HepG2 (cell line): Measurements from ENCODE around the gene CABLES2. TPM values are rescaled to one million over a fixed set of nuclear protein-coding genes. Genes with fewer than 3 reads are reported as not detected.

Experiments
- BCL6 ChIP-seq: IDR thresholded peaks from 2 replicates; pipeline ENCODE4 v1.6.1; 2016; ENCODE audit warnings: missing genetic modification reagents, missing compliant biosample characterization
- CSRNP1 ChIP-seq: sonication (generic); formaldehyde crosslinking; IDR thresholded peaks from 2 replicates; pipeline ENCODE4 v1.8.1; 2023; ENCODE audit warnings: mild to moderate bottlenecking, missing genetic modification reagents
- ELF1 ChIP-seq: sonication (generic); formaldehyde crosslinking; IDR thresholded peaks from 2 replicates; pipeline ENCODE4 v1.4.0; 2020; ENCODE audit warnings: missing genetic modification reagents
- FIP1L1 ChIP-seq: fragments of 200-400 bp; formaldehyde crosslinking; IDR thresholded peaks from 2 replicates; pipeline ENCODE4 v1.6.1; 2018; ENCODE audit warnings: low read depth, mild to moderate bottlenecking, low read length, moderate library complexity, borderline replicate concordance; ENCODE audit not compliant: insufficient read depth
- FOXO1 ChIP-seq: sonication (generic); formaldehyde crosslinking; IDR thresholded peaks from 2 replicates; pipeline ENCODE4 v1.4.0; 2020; ENCODE audit warnings: missing genetic modification reagents
- HNRNPLL ChIP-seq: fragments of 200-400 bp; formaldehyde crosslinking; IDR thresholded peaks from 2 replicates; pipeline ENCODE4 v1.6.1; 2017; ENCODE audit warnings: mild to moderate bottlenecking, low read depth, low read length; ENCODE audit not compliant: poor library complexity, severe bottlenecking
- KLF11 ChIP-seq: IDR thresholded peaks from 2 replicates; pipeline ENCODE4 v1.6.1; 2016; ENCODE audit warnings: missing compliant biosample characterization
- KMT2A ChIP-seq: sonication (generic); formaldehyde crosslinking; IDR thresholded peaks from 2 replicates; pipeline ENCODE4 v1.4.0; 2020; ENCODE audit warnings: missing genetic modification reagents
- MNT ChIP-seq: fragments of 450-650 bp; IDR thresholded peaks from 2 replicates; pipeline ENCODE4 v1.6.1; 2016
- NAIF1 ChIP-seq: sonication (generic); formaldehyde crosslinking; IDR thresholded peaks from 2 replicates; pipeline ENCODE4 v1.5.0; 2020; ENCODE audit warnings: mild to moderate bottlenecking, missing genetic modification reagents, borderline replicate concordance
- NCOA1 ChIP-seq: sonication (generic); formaldehyde crosslinking; IDR thresholded peaks from 2 replicates; pipeline ENCODE4 v1.9.0; 2021; ENCODE audit warnings: missing genetic modification reagents
- PAX8 ChIP-seq: sonication (generic); formaldehyde crosslinking; IDR thresholded peaks from 2 replicates; pipeline ENCODE4 v1.8.0; 2022; ENCODE audit warnings: mild to moderate bottlenecking, missing genetic modification reagents, borderline replicate concordance
- PPARG ChIP-seq: conservative IDR thresholded peaks from 2 replicates; pipeline ENCODE4 v1.6.1; 2016; ENCODE audit warnings: missing biosample characterization, missing genetic modification reagents
- SRF ChIP-seq: IDR thresholded peaks from 2 replicates; pipeline ENCODE4 v1.6.1; 2011; ENCODE audit warnings: mild to moderate bottlenecking, low read depth, low read length, moderate library complexity
- SYNCRIP ChIP-seq: fragments of 200-400 bp; formaldehyde crosslinking; IDR thresholded peaks from 2 replicates; pipeline ENCODE4 v1.6.1; 2018; ENCODE audit warnings: mild to moderate bottlenecking, low read depth, low read length; ENCODE audit not compliant: insufficient read depth
- TEAD3 ChIP-seq: optimal IDR thresholded peaks from 2 replicates; pipeline ENCODE3; 2016; ENCODE audit warnings: borderline replicate concordance
- YEATS4 ChIP-seq: sonication (generic); formaldehyde crosslinking; IDR thresholded peaks from 2 replicates; pipeline ENCODE4 v1.4.0; 2020; ENCODE audit warnings: missing genetic modification reagents, borderline replicate concordance
- ZBTB21 ChIP-seq: sonication (generic); formaldehyde crosslinking; IDR thresholded peaks from 2 replicates; pipeline ENCODE4 v1.4.0; 2020; ENCODE audit warnings: missing genetic modification reagents
- ZBTB42 ChIP-seq: sonication (generic); formaldehyde crosslinking; IDR thresholded peaks from 2 replicates; pipeline ENCODE4 v1.5.0; 2020; ENCODE audit warnings: mild to moderate bottlenecking, missing genetic modification reagents
- ZBTB7B ChIP-seq: sonication (generic); formaldehyde crosslinking; IDR thresholded peaks from 2 replicates; pipeline ENCODE4 v1.4.0; 2020; ENCODE audit warnings: missing genetic modification reagents
- ZMYM3 ChIP-seq: sonication (generic); formaldehyde crosslinking; IDR thresholded peaks from 2 replicates; pipeline ENCODE4 v1.5.1; 2020; ENCODE audit warnings: mild to moderate bottlenecking, missing genetic modification reagents
- ZNF263 ChIP-seq: sonication (generic); formaldehyde crosslinking; IDR thresholded peaks from 2 replicates; pipeline ENCODE4 v1.4.0; 2020; ENCODE audit warnings: missing genetic modification reagents
- ZNF33B ChIP-seq: sonication (generic); formaldehyde crosslinking; IDR thresholded peaks from 2 replicates; pipeline ENCODE4 v1.5.1; 2020; ENCODE audit warnings: mild to moderate bottlenecking, missing genetic modification reagents
- ZNF430 ChIP-seq: sonication (generic); formaldehyde crosslinking; IDR thresholded peaks from 2 replicates; pipeline ENCODE4 v1.9.0; 2021; ENCODE audit warnings: mild to moderate bottlenecking, missing genetic modification reagents
- ZNF558 ChIP-seq: sonication (generic); formaldehyde crosslinking; IDR thresholded peaks from 2 replicates; pipeline ENCODE4 v1.9.0; 2022; ENCODE audit warnings: mild to moderate bottlenecking, missing genetic modification reagents, borderline replicate concordance
- ZNF841 ChIP-seq: sonication (generic); formaldehyde crosslinking; IDR thresholded peaks from 2 replicates; pipeline ENCODE4 v1.8.1; 2023; ENCODE audit warnings: missing genetic modification reagents, borderline replicate concordance
- ZNF891 ChIP-seq: sonication (generic); formaldehyde crosslinking; IDR thresholded peaks from 2 replicates; pipeline ENCODE4 v1.5.0; 2020; ENCODE audit warnings: mild to moderate bottlenecking, missing genetic modification reagents
- polyA plus RNA-seq, 8 experiments: library from polyadenylated mRNA; depleted of rRNA in 3 of 8; stranded (reverse) in 7 of 8; unstranded in 1 of 8; fragments of >200 nt; fragmentation: Illumina TruSeq in 4 of 8; extraction: Trizol in 4 of 8; gene quantifications; 2 replicates each; pipeline versions ENCODE4 v1.2.1 to v1.2.3, GENCODE V29; 2011 to 2016; ENCODE audit warnings: low read depth in 4 of 8, missing spikeins in 1 of 8, mixed read lengths in 1 of 8; ENCODE audit not compliant: insufficient read depth in 1 of 8
- total RNA-seq, 5 experiments: library from RNA; depleted of rRNA; stranded (reverse); fragments of >200 nt; fragmentation: Illumina TruSeq; extraction: Trizol; gene quantifications; 2 replicates each; pipeline ENCODE4 v1.2.3, GENCODE V29; 2016; ENCODE audit warnings: low read depth in 1 of 5
- TF ChIP-seq, protein P1 (sequence below): sonication (generic); formaldehyde crosslinking; IDR thresholded peaks from 2 replicates; pipeline ENCODE4 v1.5.1; 2020; ENCODE audit warnings: missing genetic modification reagents, mild to moderate bottlenecking, borderline replicate concordance

CABLES2 gene
- total and polyA plus RNA-seq, 2 of the 13 experiments (the other 11 are each of a cell fraction or from before 2014, with no cell fraction given): 5.2 to 9.7 TPM

GRCh38 chr20:62366370-62367135 is 40.5 kb downstream of the CABLES2 start (continued):
- peak; percentile 69; the same call in 1 of the 2 replicates for TF ChIP-seq CSRNP1 (CRISPR knock-in tag)
- TF ChIP-seq YEATS4 (CRISPR knock-in tag): 0 out of 2 replicates have a peak, but pooled peaks have one; percentile 72
- TF ChIP-seq ZNF263 (CRISPR knock-in tag): peak; percentile 41; the same call in 1 of the 2 replicates
- TF ChIP-seq ZBTB21 (CRISPR knock-in tag): no peak
- TF ChIP-seq HNRNPLL: peak; percentile 67
- TF ChIP-seq SYNCRIP: no peak
- TF ChIP-seq PPARG (CRISPR knock-in tag): peak; percentile 34; the same call in 1 of the 2 replicates
- TF ChIP-seq KLF11 (CRISPR knock-in tag): no peak
- 0 out of 2 replicates have a peak, but pooled peaks have one; percentile 49 for TF ChIP-seq FOXO1
- TF ChIP-seq ZNF430: peak; percentile 14
- no peak for TF ChIP-seq NCOA1 (CRISPR knock-in tag)
- peak; percentile 44; the same call in 1 of the 2 replicates for TF ChIP-seq NAIF1 (CRISPR knock-in tag)
- no peak for TF ChIP-seq ZNF891 (CRISPR knock-in tag)
- TF ChIP-seq, protein P1, sequence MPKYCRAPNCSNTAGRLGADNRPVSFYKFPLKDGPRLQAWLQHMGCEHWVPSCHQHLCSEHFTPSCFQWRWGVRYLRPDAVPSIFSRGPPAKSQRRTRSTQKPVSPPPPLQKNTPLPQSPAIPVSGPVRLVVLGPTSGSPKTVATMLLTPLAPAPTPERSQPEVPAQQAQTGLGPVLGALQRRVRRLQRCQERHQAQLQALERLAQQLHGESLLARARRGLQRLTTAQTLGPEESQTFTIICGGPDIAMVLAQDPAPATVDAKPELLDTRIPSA (CRISPR knock-in tag): no peak; the same call in 1 of the 2 replicates
- TF ChIP-seq ZNF558 (CRISPR knock-in tag): 0 out of 2 replicates have a peak, but pooled peaks have one; percentile 40
- no peak for TF ChIP-seq FIP1L1
- TF ChIP-seq PAX8 (CRISPR knock-in tag): 0 out of 2 replicates have a peak, but pooled peaks have one; percentile 38
- TF ChIP-seq SRF: no peak
- peak; percentile 48; the same call in 1 of the 2 replicates for TF ChIP-seq ZBTB42 (CRISPR knock-in tag)
- TF ChIP-seq MNT: peak; percentile 47
- TF ChIP-seq ZNF841 (CRISPR knock-in tag): no peak
- no peak for TF ChIP-seq ELF1
- peak; percentile 58; the same call in 1 of the 2 replicates for TF ChIP-seq ZNF33B
- peak; percentile 40 for TF ChIP-seq TEAD3 (CRISPR knock-in tag)
- TF ChIP-seq BCL6 (CRISPR knock-in tag): 0 out of 2 replicates have a peak, but pooled peaks have one; percentile 24
- no peak for TF ChIP-seq ZMYM3 (CRISPR knock-in tag)
- TF ChIP-seq ZBTB7B: peak; percentile 26; the same call in 1 of the 2 replicates
- TF ChIP-seq KMT2A (CRISPR knock-in tag): peak; percentile 84
